H1 (cell line): Measurements from ENCODE around the gene ST3GAL2. TPM values are rescaled to one million over a fixed set of nuclear protein-coding genes. Genes with fewer than 3 reads are reported as not detected.

ENCODE experiments used
- CHD1 ChIP-seq: IDR thresholded peaks from 2 replicates; pipeline ENCODE4 v1.6.1; 2012; ENCODE audit warnings: low read depth, low read length, improper control_type of control experiment
- CHD2 ChIP-seq: IDR thresholded peaks from 2 replicates; pipeline ENCODE4 v1.6.1; 2012; ENCODE audit warnings: low read length, improper control_type of control experiment
- KDM1A ChIP-seq: fragments of 200-600, 300-600 bp; sonication (generic); IDR thresholded peaks from 2 replicates; pipeline ENCODE4 v1.7.1; 2016; ENCODE audit warnings: mild to moderate bottlenecking, low read length, borderline replicate concordance
- POU5F1 ChIP-seq: IDR thresholded peaks from 2 replicates; pipeline ENCODE4 v1.6.1; 2011; ENCODE audit warnings: low read depth, mild to moderate bottlenecking, low read length, moderate library complexity
- RBBP5 ChIP-seq: IDR thresholded peaks from 2 replicates; pipeline ENCODE4 v1.7.1; 2012; ENCODE audit warnings: low read depth, mild to moderate bottlenecking, inconsistent platforms, low read length, moderate library complexity, borderline replicate concordance
- RFX5 ChIP-seq: IDR thresholded peaks from 2 replicates; pipeline ENCODE4 v1.6.1; 2011; ENCODE audit warnings: low read depth, low read length, improper control_type of control experiment, borderline replicate concordance
- RXRA ChIP-seq: IDR thresholded peaks from 2 replicates; pipeline ENCODE4 v1.6.1; 2011; ENCODE audit warnings: low read depth, mild to moderate bottlenecking, low read length, moderate library complexity; ENCODE audit not compliant: insufficient read depth
- SIRT6 ChIP-seq: IDR thresholded peaks from one replicate; pipeline ENCODE4 v1.7.1; 2012; ENCODE audit warnings: low read length, inconsistent platforms
- YY1 ChIP-seq: IDR thresholded peaks from 2 replicates; pipeline ENCODE4 v1.6.1; 2011; ENCODE audit warnings: low read depth, mild to moderate bottlenecking, low read length
- polyA plus RNA-seq, 7 experiments: library from polyadenylated mRNA; depleted of rRNA in 3 of 7; stranded (reverse) in 5 of 7; unstranded in 2 of 7; fragments of >200 nt in 5 of 7; fragments of 200-250 nt in 2 of 7; gene quantifications; 1 replicate in 5 of 7; 2 replicates in 1 of 7; 4 replicates in 1 of 7; pipeline versions ENCODE4 v1.2.1 to v1.2.3, GENCODE V29; 2011 to 2013; ENCODE audit warnings: missing spikeins in 2 of 7, mixed read lengths in 2 of 7
- total RNA-seq: library from RNA; stranded (reverse); fragmentation: NEBNext Ultra II Directional; extraction: Animal tissue kit (Norgen Biotek cat#: 25700); gene quantifications from 2 replicates; pipeline ENCODE4 v1.2.1, GENCODE V29; 2021

Gene ST3GAL2
- total and polyA plus RNA-seq, 2 of the 8 experiments (the other 6 are each of a cell fraction or from before 2014, with no cell fraction given): 14.4 to 39.7 TPM

DNA sequence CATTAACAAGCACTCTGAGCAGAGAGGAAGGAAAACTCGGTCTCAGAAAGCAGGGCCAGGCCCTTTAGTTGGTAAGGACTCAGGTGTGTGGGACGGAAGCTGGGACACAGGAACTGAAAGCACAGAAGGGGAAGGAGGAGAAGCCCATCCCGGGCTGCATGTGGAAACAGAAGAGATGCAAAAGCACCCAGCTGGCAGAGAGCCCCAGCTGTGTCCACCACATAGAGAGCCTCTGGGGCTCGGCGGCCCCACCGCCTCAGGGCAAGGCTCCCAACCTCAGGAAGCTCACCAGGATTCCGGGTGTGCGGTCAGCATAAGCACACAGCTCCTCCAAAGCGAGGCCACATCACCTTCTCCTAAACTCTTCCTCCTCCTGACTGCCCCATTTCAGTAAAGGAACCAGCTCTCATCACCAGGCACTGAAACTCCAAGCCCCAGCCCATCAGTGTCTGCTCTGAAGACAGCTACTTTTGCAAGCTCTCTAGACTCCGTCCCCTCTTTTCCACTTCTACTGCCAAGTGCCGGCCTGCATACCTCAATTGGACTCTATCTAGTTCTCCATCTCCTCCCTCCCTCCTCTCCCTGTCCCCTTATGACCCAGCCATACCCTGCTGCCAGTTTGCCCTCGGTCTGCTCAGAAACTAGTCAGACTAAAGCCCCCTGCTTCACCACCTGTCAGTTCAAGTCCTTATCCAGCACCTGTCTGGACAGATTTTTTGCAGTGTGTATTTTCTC, 6.0 kb downstream of the ST3GAL2 start (continued):
- TF ChIP-seq CHD1 (no peak), POU5F1 (no peak), SIRT6 (no peak), KDM1A (no peak), RXRA (no peak), RBBP5 (no peak), CHD2 (no peak), YY1 (no peak), RFX5 (no peak)
- TF ChIP-seq, all 59 proteins: peak for 0
